HepG2 (cell line): Measurements from ENCODE around the gene FRMD4B. TPM values are rescaled to one million over a fixed set of nuclear protein-coding genes. Genes with fewer than 3 reads are reported as not detected.

Experiments
- ATAC-seq: fragments of 200-7000 bp; cut with Tn5 transposase; 3 replicates; pipeline ENCODE4 v1.9.1; 2020; ENCODE audit warnings: mild to moderate bottlenecking, moderate library complexity
- BruUV-seq: library from RNA; stranded (reverse); fragments of 400-500 nt; replicated peaks from 2 replicates; lab custom pipeline; 2021; lab: Mats Ljungman, UMichigan
- CTCF ChIA-PET: fragments of 300-600 bp; formaldehyde crosslinking; extraction: SDS; loops from one replicate; lab custom pipeline; 2021; ENCODE audit warnings: low total read pairs, inconsistent platforms, low intra/inter-chr PET ratio; lab: Yijun Ruan, JAX
- POLR2A ChIA-PET: fragments of 350-600 bp; sonication (Branson Sonifier 250); formaldehyde crosslinking; loops from one replicate; lab custom pipeline; 2020; ENCODE audit warnings: antibody characterized with exemption, inconsistent platforms; lab: Yijun Ruan, JAX
- DNase-seq: peaks from one replicate; pipeline ENCODE4 v3.0.0-alpha.2; 2015; ENCODE audit warnings: low spot score
- FAIRE-seq: peaks from 3 replicates; lab custom pipeline; 2011; peaks lifted over from hg19 to GRCh38; lab: Jason Lieb, UNC
- H2AFZ ChIP-seq: one replicate; pipeline ENCODE4 v1.6.1; 2011; ENCODE audit warnings: low read length, inconsistent platforms
- H3K27ac ChIP-seq: fragments of 300-600 bp; 3 replicates; pipeline ENCODE4 v1.8.0; 2011; ENCODE audit warnings: mixed run types, mild to moderate bottlenecking, mixed read lengths, low read length, inconsistent platforms; ENCODE audit not compliant: insufficient read depth; ENCODE audit errors: extremely low read length
- H3K27me3 ChIP-seq, 2 experiments: fragments of 200-600 bp in 1 of 2; 2 replicates in 1 of 2; 3 replicates in 1 of 2; pipeline versions ENCODE4 v1.6.0 to v1.8.0; 2011; ENCODE audit warnings: low read length in 2 of 2, mild to moderate bottlenecking in 2 of 2, moderate library complexity in 2 of 2, inconsistent platforms in 1 of 2; ENCODE audit not compliant: insufficient read depth in 2 of 2, control insufficient read depth in 1 of 2
- H3K36me3 ChIP-seq, 2 experiments: fragments of 200-600 bp in 1 of 2; replicated peaks in 1 of 2; 2 replicates in 1 of 2; 3 replicates in 1 of 2; pipeline versions ENCODE4 v1.5.1 to v1.8.0; 2011; ENCODE audit warnings: low read length in 2 of 2, inconsistent platforms in 1 of 2; ENCODE audit not compliant: insufficient read depth in 2 of 2, control insufficient read depth in 1 of 2
- H3K4me1 ChIP-seq: 2 replicates; pipeline ENCODE4 v1.5.1; 2012; ENCODE audit warnings: low read length, inconsistent platforms; ENCODE audit not compliant: insufficient read depth
- H3K4me2 ChIP-seq: 2 replicates; pipeline ENCODE4 v1.6.0; 2011; ENCODE audit warnings: low read depth, low read length, inconsistent platforms
- H3K4me3 ChIP-seq, 3 experiments: fragments of 200-600 bp in 1 of 3; sonication (generic), shearing (Covaris generic) in 1 of 3; replicated peaks in 1 of 3; 2 replicates each; pipeline ENCODE4 v1.5.1; 2011 to 2016; ENCODE audit warnings: low read length in 3 of 3, inconsistent platforms in 2 of 3, low read depth in 2 of 3, mild to moderate bottlenecking in 2 of 3, control low read depth in 1 of 3, mixed read lengths in 1 of 3; ENCODE audit not compliant: insufficient read depth in 1 of 3
- H3K79me2 ChIP-seq: one replicate; pipeline ENCODE4 v1.6.1; 2011; ENCODE audit warnings: low read length, inconsistent platforms; ENCODE audit not compliant: insufficient read depth
- H3K9ac ChIP-seq: 2 replicates; pipeline ENCODE4 v1.6.0; 2011; ENCODE audit warnings: mild to moderate bottlenecking, low read depth, low read length, inconsistent platforms; ENCODE audit not compliant: insufficient read depth
- H3K9me3 ChIP-seq: 2 replicates; pipeline ENCODE4 v1.5.1; 2012; ENCODE audit warnings: mild to moderate bottlenecking, low read length
- H4K20me1 ChIP-seq: 2 replicates; pipeline ENCODE4 v1.6.0; 2011; ENCODE audit warnings: inconsistent platforms, mild to moderate bottlenecking, low read length, moderate library complexity; ENCODE audit not compliant: insufficient read depth
- AHR ChIP-seq: IDR thresholded peaks from 2 replicates; pipeline ENCODE4 v1.6.1; 2018; ENCODE audit warnings: missing genetic modification reagents, missing compliant biosample characterization
- ARID2 ChIP-seq: sonication (generic); formaldehyde crosslinking; IDR thresholded peaks from 2 replicates; pipeline ENCODE4 v1.8.1; 2022; ENCODE audit warnings: mild to moderate bottlenecking, missing genetic modification reagents, borderline replicate concordance
- ATF7 ChIP-seq, 2 experiments: fragments of 450-650 bp in 1 of 2; sonication (generic) in 1 of 2; formaldehyde crosslinking in 1 of 2; IDR thresholded peaks; 2 replicates each; pipeline versions ENCODE4 v1.4.0 to v1.6.1; 2016 to 2020; ENCODE audit warnings: antibody characterized with exemption in 1 of 2, mild to moderate bottlenecking in 1 of 2, missing genetic modification reagents in 1 of 2
- CENPX ChIP-seq: sonication (generic); formaldehyde crosslinking; IDR thresholded peaks from 2 replicates; pipeline ENCODE4 v1.9.0; 2021; ENCODE audit warnings: mild to moderate bottlenecking, missing genetic modification reagents, moderate library complexity
- ELF3 ChIP-seq: IDR thresholded peaks from 2 replicates; pipeline ENCODE4 v1.6.1; 2016; ENCODE audit warnings: missing genetic modification reagents, missing compliant biosample characterization
- GTF2F1 ChIP-seq: fragments of 150-350 bp; IDR thresholded peaks from 2 replicates; pipeline ENCODE4 v1.6.1; 2014; ENCODE audit warnings: low read length
- MBNL3 ChIP-seq: fragments of 250-450 bp; sonication (Bioruptor Pico); conservative IDR thresholded peaks from 2 replicates; pipeline ENCODE4 v1.8.0; 2022; ENCODE audit warnings: mild to moderate bottlenecking, inconsistent platforms
- MYC ChIP-seq: sonication (generic); formaldehyde crosslinking; IDR thresholded peaks from 2 replicates; pipeline ENCODE4 v1.9.0; 2021; ENCODE audit warnings: missing genetic modification reagents, borderline replicate concordance
- SAFB2 ChIP-seq: sonication (generic); formaldehyde crosslinking; IDR thresholded peaks from 2 replicates; pipeline ENCODE4 v1.5.1; 2020; ENCODE audit warnings: missing genetic modification reagents, low read depth, mild to moderate bottlenecking, borderline replicate concordance
- SNAI1 ChIP-seq: sonication (generic); formaldehyde crosslinking; IDR thresholded peaks from 2 replicates; pipeline ENCODE4 v1.5.0; 2020; ENCODE audit warnings: mild to moderate bottlenecking, missing genetic modification reagents, borderline replicate concordance
- USF2 ChIP-seq, 2 experiments: sonication (generic) in 1 of 2; formaldehyde crosslinking in 1 of 2; IDR thresholded peaks; 2 replicates each; pipeline versions ENCODE4 v1.5.1 to v1.6.1; 2011 to 2020; ENCODE audit warnings: borderline replicate concordance in 1 of 2, low read depth in 1 of 2, low read length in 1 of 2, mild to moderate bottlenecking in 1 of 2, missing genetic modification reagents in 1 of 2, moderate library complexity in 1 of 2
- ZNF431 ChIP-seq: sonication (generic); formaldehyde crosslinking; IDR thresholded peaks from 2 replicates; pipeline ENCODE4 v1.9.0; 2022; ENCODE audit warnings: missing genetic modification reagents, low read depth, mild to moderate bottlenecking, borderline replicate concordance
- WGBS: methylation state at CpG from one replicate; pipeline ENCODE4 v1.1.6; 2017; ENCODE audit warnings: low lambda C conversion rate; 5-methylcytosine and 5-hydroxymethylcytosine counted together
- in situ Hi-C: cut with HindIII; loops from 2 replicates; pipeline ENCODE4 v1.10.0; 2017; ENCODE audit warnings: low pct_unique_long_range_greater_than_20kb; ENCODE audit not compliant: extremely low pct_ligation_motif_present
- intact Hi-C: fragments of 100-400 bp; cut with micrococcal nuclease; formaldehyde crosslinking; loops from one replicate; pipeline ENCODE4 v1.10.0; 2022; ENCODE audit not compliant: unreplicated experiment
- polyA plus RNA-seq, 8 experiments: library from polyadenylated mRNA; depleted of rRNA in 3 of 8; stranded (reverse) in 7 of 8; unstranded in 1 of 8; fragments of >200 nt; fragmentation: Illumina TruSeq in 4 of 8; extraction: Trizol in 4 of 8; gene quantifications; 2 replicates each; pipeline versions ENCODE4 v1.2.1 to v1.2.3, GENCODE V29; 2011 to 2016; ENCODE audit warnings: low read depth in 4 of 8, missing spikeins in 1 of 8, mixed read lengths in 1 of 8; ENCODE audit not compliant: insufficient read depth in 1 of 8
- total RNA-seq, 5 experiments: library from RNA; depleted of rRNA; stranded (reverse); fragments of >200 nt; fragmentation: Illumina TruSeq; extraction: Trizol; gene quantifications; 2 replicates each; pipeline ENCODE4 v1.2.3, GENCODE V29; 2016; ENCODE audit warnings: low read depth in 1 of 5

The FRMD4B gene
- total and polyA plus RNA-seq, 2 of the 13 experiments (the other 11 are each of a cell fraction or from before 2014, with no cell fraction given), result 3.0 to 3.3 TPM

DNA sequence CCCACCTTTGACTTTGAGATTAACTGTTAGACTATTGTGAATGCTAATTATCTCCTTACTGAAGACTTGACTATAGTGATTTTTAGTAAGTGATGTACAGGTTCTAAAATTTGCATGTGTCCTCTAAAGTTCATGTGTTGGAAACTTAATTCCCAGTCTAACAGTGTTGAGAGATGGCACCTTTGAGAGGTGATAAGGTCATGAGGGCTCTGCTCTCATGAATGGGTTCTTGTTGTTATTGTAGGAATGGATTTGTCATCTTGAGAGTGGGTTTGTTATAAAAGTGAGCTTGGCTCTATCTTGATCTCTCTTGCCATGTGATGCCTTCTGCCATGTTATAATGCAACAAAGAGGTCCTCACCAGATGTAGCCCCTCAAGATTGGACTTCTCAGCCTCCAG, 244.6 kb downstream of the FRMD4B start (continued):
- TF ChIP-seq MYC, result no peak

GRCh38 chr3:69137412-69137811, 248.5 kb downstream of the FRMD4B start:
- TF ChIP-seq ATF7 (IDR thresholded peaks at IDR 0.05), result peak; percentile 59
- TF ChIP-seq ATF7 (CRISPR knock-in tag; IDR thresholded peaks at IDR 0.05), result no peak
- TF ChIP-seq ZNF431 (CRISPR knock-in tag), result no peak
- in situ Hi-C loops, result no loop called here
- no peak for ATAC-seq
- H4K20me1 ChIP-seq, result no peaks in the 10 kb centered on the region
- H3K27me3 ChIP-seq, result no peaks in the 10 kb centered on the region
- ChIA-PET POLR2A (no interaction called here), CTCF (no interaction called here)
- FAIRE-seq, result no peak
- no TSS peak for BruUV-seq
- 25% methylated on average over 2 of the region's 2 CpGs for WGBS
- H3K4me1 ChIP-seq, result no peaks in the 10 kb centered on the region
- H3K27ac ChIP-seq, result no peak overlapping the region
- H3K4me2 ChIP-seq, result no peak overlapping the region
- no peaks in the 10 kb centered on the region for H3K9me3 ChIP-seq
- H3K79me2 ChIP-seq, result no peaks in the 10 kb centered on the region
- intact Hi-C loops, result no loop called here
- H2AFZ ChIP-seq, result no peak overlapping the region
- DNase-seq, result no peak
- no peaks in the 10 kb centered on the region for H3K36me3 ChIP-seq
- H3K4me3 ChIP-seq, result no peak overlapping the region
- H3K9ac ChIP-seq, result no peak overlapping the region

DNA sequence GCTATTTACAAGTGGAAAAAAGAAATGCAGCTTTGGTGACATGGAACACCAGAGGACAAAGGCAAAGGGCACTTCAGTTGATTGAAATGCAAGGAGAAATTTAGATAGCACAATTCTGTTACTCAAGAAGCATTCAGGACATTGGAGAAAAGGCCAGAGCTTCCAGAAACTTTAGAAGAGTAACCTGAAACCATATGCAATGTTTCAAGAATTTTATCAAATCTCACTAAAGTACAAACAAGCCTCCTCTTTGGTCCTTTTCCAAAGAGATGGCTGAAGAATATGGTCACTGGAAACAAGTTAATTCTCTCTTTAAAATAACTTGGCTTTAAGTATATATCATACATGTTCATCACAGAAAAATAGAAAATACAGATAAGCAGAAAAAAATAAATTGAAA, 248.9 kb downstream of the FRMD4B start:
- H3K9me3 ChIP-seq, result no peaks in the 10 kb centered on the region
- H3K36me3 ChIP-seq, result no peaks in the 10 kb centered on the region
- no TSS peak for BruUV-seq
- no peaks in the 10 kb centered on the region for H3K4me1 ChIP-seq
- TF ChIP-seq AHR (CRISPR knock-in tag) (no peak), MBNL3 (CRISPR knock-in tag) (no peak), ELF3 (CRISPR knock-in tag) (no peak), GTF2F1 (no peak), SAFB2 (CRISPR knock-in tag) (no peak), SNAI1 (no peak), CENPX (CRISPR knock-in tag) (no peak), ARID2 (CRISPR knock-in tag) (no peak), USF2 (IDR thresholded peaks at IDR 0.05; ENCODE audit: low read depth, low read length) (no peak), USF2 (CRISPR knock-in tag; IDR thresholded peaks at IDR 0.05; ENCODE audit: borderline replicate concordance) (no peak)
- in situ Hi-C loops (no loop called here), intact Hi-C loops (no loop called here)
- no peaks in the 10 kb centered on the region for H3K27me3 ChIP-seq
- POLR2A ChIA-PET, result no interaction called here
- no peak overlapping the region for H2AFZ ChIP-seq
- CTCF ChIA-PET, result no interaction called here
- no peak overlapping the region for H3K27ac ChIP-seq
- no peak overlapping the region for H3K4me3 ChIP-seq
- ATAC-seq (no peak), FAIRE-seq (no peak), DNase-seq (no peak)
- H3K79me2 ChIP-seq, result no peaks in the 10 kb centered on the region
- H3K4me2 ChIP-seq, result no peak overlapping the region
- no peak overlapping the region for H3K9ac ChIP-seq
- H4K20me1 ChIP-seq, result no peaks in the 10 kb centered on the region
